HG02642 (cell line): ENCODE data around the gene TTLL10.
"Not testable (repeated sequence)": the region's sequence is repeated elsewhere in the genome, so short reads cannot be mapped to it uniquely, and the experiment has no call there.

ENCODE experiments used
- ATAC-seq: cut with Tn5 transposase; IDR thresholded peaks from one replicate; pipeline ENCODE4 v1.9.1; 2021; ENCODE audit warnings: mild to moderate bottlenecking; ENCODE audit not compliant: unreplicated experiment, poor library complexity

TTLL10 gene

GRCh38 chr1:1169429-1170214, 4.1 kb upstream of the TTLL10 start:
- no peak for ATAC-seq

GRCh38 chr1:1170215-1171091, 3.2 kb upstream of the TTLL10 start:
- ATAC-seq: no peak

DNA sequence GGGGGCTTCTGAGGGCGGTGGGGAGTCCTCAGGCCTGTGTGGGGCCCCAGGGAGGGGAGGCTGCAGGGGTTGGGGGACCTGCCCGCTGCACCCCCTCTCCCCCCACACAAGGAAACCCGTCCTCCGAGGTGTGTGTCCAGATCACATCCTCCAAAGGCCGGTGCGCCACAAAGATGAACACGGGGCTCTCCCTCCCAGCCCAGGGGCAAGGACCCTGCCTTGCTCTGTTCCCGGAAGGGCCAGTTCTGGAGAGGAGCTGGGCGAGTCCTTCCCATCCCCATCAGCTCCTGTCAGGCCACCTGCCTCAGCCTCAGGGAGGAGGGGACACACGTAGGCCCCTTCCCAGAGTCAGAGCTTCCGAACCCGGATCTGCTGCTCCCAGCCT, 2.5 kb upstream of the TTLL10 start:
- ATAC-seq: no peak

GRCh38 chr1:1171546-1172340, 1.9 kb upstream of the TTLL10 start:
- no peak for ATAC-seq

- no peak for ATAC-seq
Measured at GRCh38 chr1:1173061-1173792, 453 bp upstream of the TTLL10 start.

- ATAC-seq: no peak
Measured at GRCh38 chr1:1175221-1176062, 1.8 kb downstream of the TTLL10 start.

GRCh38 chr1:1176063-1176761, 2.5 kb downstream of the TTLL10 start:
- ATAC-seq: not testable (repeated sequence)

DNA sequence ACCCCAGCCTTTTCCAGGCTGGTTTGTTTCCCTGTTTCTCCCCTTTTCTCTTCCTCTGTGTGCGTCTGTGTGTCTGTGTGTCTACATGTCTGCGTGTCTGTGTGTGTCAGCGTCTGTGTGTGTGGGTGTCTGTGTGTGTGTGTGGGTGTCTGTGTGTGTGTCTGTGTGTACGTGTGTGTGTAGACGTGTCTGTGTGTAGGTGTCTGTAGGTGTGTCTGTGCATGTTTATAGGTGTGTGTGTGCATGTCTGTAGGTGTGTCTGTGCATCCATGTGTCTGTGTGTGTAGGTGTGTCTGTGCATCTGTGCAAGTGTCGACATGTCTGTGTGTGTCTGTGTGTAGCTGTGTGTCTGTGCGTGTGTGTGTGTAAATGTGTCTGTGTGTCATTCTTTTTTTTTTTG, 3.3 kb downstream of the TTLL10 start:
- ATAC-seq: no peak

- ATAC-seq: no peak
Measured at GRCh38 chr1:1177452-1178206, 3.9 kb downstream of the TTLL10 start.

DNA sequence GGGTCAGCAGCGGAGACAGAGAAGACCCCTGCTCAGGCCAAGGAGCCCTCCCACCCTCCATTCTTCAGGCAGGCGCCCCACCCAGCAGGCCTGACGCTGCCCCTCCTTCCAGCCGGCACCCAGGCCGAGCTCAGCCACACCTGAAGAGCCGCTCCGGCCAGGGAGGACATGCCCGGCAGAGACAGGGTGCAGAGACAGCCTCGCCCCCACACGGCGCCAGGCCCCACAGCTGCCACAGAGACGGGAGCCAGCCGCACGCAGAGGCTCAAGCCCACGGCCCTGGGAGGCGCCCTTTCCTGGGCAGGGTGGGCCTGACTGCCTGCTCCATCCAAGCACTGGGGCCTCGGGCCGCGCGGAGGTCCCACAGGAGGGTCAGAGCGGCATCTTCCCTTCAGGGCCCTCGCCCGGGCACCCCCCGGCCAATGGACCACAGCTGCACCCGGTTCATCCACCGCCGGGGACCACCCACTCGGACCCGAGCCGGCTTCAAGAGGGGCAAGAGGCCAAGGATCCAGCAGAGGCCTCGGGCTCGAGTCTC, 5.2 kb downstream of the TTLL10 start:
- ATAC-seq: no peak

DNA sequence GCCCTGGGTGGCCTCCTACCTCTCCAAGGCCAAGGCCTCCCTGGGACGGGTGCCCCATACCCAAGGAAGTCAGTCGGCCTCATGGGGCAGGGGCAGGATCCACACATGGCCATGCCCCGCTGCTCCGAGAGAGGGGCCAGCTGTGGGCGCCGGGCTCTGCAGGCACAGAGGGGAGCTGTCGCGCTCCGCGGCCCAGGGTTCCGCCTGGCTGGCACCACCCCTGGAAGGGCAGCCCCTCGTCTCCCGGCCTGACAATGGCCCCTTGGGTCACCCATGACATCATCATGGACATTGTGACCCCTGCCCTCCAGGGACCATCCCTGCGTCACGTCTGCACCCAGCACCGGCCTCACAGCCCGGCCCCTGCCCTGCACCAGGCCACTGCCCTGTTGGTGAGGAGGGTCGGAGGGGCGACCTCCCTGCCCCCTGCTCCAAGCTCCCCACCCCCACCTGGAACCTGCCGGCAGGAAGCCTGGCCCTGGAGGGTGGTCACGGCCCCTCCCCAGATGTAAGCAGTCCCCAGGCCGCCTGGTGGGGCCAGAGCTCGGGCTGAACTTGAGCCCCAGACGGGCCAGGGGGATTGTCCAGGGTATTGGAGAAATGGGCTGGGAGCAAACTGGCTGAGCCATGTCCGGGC, 5.8 kb downstream of the TTLL10 start:
- no peak for ATAC-seq

GRCh38 chr1:1179983-1180861, 6.5 kb downstream of the TTLL10 start:
- no peak for ATAC-seq

GRCh38 chr1:1181129-1181937, 7.7 kb downstream of the TTLL10 start:
- no peak for ATAC-seq

DNA sequence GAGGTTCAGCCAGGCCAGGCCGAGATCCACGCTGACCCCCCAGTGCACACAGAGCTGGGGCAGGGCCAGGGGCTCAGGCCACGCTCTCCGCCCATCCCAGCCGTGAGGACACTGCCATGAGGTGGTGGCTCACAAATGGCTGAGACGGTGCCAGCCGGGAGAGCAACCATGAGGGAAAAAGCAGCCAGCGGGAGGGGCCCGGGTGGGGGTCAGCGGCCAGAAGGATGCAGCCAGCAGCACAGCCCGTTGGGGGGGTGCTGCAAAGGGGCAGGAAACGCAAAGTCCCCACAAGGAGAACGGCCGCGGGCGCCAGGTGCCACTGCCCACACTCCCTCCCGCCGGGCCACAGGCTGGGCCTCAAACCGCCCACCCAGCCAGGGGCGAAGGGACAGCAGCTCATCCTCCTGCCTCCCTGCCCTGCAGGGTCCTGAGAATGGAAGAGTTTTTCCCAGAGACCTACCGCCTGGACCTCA, 8.3 kb downstream of the TTLL10 start:
- no peak for ATAC-seq

DNA sequence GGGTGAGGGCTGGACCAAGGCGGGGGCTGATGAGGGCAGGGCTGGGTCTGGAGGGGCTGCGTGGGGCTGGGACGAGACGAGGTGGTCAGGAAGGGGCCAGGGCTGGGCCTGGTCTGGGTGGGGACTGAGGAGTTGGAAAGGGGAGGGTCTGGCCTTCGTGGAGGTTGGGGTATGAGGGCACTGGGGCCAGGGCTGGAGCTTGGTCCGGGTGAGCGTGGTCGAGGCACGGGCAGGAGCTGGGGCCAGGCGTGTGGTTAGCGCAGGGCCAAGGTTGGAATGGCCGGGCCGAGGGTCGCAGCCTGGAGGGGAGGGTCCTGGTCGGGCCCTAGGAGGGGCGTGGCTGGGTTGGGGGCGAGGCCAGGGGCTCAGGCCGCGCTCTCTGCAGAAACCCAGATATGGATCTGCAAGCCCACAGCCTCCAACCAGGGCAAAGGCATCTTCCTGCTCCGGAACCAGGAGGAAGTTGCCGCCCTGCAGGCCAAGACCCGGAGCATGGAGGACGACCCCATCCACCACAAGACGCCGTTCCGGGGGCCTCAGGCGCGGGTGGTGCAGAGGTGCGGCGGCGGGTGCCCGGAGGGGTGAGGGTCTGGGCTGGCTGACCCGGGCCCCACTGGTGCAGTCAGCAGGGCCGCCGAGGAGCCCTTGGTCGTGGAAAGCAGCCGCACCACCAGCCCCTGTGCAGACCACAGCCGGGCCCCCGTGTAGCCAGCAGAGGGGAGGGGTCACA, 9.0 kb downstream of the TTLL10 start:
- ATAC-seq: no peak
